K562 (cell line): ENCODE results near the gene MYCBP2.

Source experiments
- CTCF ChIP-seq, 3 experiments: IDR thresholded peaks in 2 of 3; conservative IDR thresholded peaks in 1 of 3; 2 replicates each; pipeline ENCODE4 v1.5.1; 2011 to 2012; ENCODE audit warnings: low read length in 3 of 3, mild to moderate bottlenecking in 3 of 3, control low read depth in 2 of 3, improper control_type of control experiment in 1 of 3, inconsistent platforms in 1 of 3, low read depth in 1 of 3, mixed read lengths in 1 of 3, moderate library complexity in 1 of 3; ENCODE audit not compliant: insufficient read depth in 2 of 3
- ILK ChIP-seq: fragments of 450-650 bp; IDR thresholded peaks from 2 replicates; pipeline ENCODE4 v1.6.1; 2016; ENCODE audit warnings: missing genetic modification characterization, low read depth, mild to moderate bottlenecking, missing compliant biosample characterization, moderate library complexity, borderline replicate concordance
- NFYB ChIP-seq: IDR thresholded peaks from 2 replicates; pipeline ENCODE4 v1.6.1; 2011; ENCODE audit warnings: mild to moderate bottlenecking, moderate library complexity; ENCODE audit not compliant: insufficient read length; ENCODE audit errors: extremely low read depth

DNA sequence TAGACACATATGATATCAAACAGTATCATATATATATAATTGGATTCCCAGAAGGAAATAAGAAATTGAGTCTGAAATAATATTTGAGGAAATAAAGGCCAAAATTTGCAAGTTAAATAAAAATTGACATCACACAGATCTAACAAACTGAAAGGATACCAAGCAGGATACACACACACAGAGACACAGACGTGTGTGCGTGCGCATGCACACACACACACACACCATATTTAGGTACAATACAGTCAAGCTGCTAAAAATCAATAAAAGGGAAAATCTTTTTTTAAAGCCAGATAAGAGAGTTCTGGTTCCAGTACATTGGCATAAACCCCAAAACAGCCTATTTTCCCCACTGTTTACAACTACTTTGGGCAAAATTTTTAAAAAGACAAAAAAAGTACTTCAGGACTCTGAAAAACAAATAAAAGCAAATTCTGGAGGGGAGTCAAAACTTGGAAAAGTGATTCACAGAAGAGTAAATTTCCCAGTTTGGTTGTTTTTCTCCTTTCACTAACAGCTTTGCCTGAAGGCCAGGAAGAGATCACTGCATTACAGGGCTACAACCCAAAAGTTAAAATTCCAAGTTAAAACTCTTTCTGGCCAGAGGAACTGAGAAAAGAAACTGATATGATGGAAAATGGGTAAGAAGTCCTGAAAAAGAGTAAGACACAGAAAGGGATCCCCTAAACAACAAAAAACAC is 16.2 kb downstream of the MYCBP2 start:
- TF ChIP-seq NFYB (no peak), CTCF (IDR thresholded peaks at IDR 0.05 in 2 of 3, conservative IDR thresholded peaks at IDR 0.05 in 1 of 3; ENCODE audit: insufficient read depth in 2 of 3, low read depth in 1 of 3, low read length in 3 of 3) (no peak), ILK (tag) (no peak)
